ENCODE results near the gene BCL10. TPM values are rescaled to one million over a fixed set of nuclear protein-coding genes. Genes with fewer than 3 reads are reported as not detected.

Gene BCL10
- total RNA-seq, 2 donors from 2014 or later = 17.3 to 18.4 TPM

- Histone ChIP-seq H3K27ac (peak overlapping the region; percentile 97 to 98), H3K36me3 (no peaks in the 10 kb centered on the region), H3K4me3 (no peak overlapping the region), H3K9me3 (no peaks in the 10 kb centered on the region), H3K4me1 (replicated peaks) (no peaks in the 10 kb centered on the region), H3K27me3 (replicated peaks; ENCODE audit: insufficient read depth) (no peaks in the 10 kb centered on the region)
- TF ChIP-seq POLR2A (IDR thresholded peaks at IDR 0.05) = no peak
- TF ChIP-seq POLR2AphosphoS5 (IDR thresholded peaks at IDR 0.05) = peak; percentile 94
- TF ChIP-seq, protein P1, sequence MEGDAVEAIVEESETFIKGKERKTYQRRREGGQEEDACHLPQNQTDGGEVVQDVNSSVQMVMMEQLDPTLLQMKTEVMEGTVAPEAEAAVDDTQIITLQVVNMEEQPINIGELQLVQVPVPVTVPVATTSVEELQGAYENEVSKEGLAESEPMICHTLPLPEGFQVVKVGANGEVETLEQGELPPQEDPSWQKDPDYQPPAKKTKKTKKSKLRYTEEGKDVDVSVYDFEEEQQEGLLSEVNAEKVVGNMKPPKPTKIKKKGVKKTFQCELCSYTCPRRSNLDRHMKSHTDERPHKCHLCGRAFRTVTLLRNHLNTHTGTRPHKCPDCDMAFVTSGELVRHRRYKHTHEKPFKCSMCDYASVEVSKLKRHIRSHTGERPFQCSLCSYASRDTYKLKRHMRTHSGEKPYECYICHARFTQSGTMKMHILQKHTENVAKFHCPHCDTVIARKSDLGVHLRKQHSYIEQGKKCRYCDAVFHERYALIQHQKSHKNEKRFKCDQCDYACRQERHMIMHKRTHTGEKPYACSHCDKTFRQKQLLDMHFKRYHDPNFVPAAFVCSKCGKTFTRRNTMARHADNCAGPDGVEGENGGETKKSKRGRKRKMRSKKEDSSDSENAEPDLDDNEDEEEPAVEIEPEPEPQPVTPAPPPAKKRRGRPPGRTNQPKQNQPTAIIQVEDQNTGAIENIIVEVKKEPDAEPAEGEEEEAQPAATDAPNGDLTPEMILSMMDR (IDR thresholded peaks at IDR 0.05) = no peak
- 2% methylated on average over 2 of the region's 2 CpGs for WGBS
- peak; percentile 65 for DNase-seq (ENCODE audit: low spot score)
- intact Hi-C loops (cut with DNase I) = no loop called here
Measured at GRCh38 chr1:85278853-85279314, 2.5 kb upstream of the BCL10 start.

DNA sequence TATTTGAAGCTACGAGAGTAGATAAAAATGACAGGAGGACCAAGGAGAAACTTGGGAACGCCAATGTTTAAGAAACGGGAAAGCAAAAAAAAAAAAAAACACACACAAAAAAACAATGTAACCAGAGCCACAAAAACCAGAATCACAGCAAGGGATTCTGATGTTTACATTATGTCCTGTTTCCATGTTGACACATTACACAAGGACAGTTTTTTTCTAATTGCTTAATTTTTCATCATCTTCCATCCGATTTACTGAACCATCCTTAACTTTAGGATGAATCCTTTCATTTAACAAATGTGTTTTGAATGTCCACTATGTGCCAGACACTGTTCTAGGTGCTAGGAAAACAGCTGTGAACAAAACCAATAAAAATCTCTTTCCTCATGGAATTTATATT lies 1.4 kb upstream of the BCL10 start:
- peak; percentile 17 for TF ChIP-seq POLR2AphosphoS5 (IDR thresholded peaks at IDR 0.05)
- TF ChIP-seq, protein P1 (IDR thresholded peaks at IDR 0.05) = no peak
- Histone ChIP-seq H3K4me3 (no peak overlapping the region), H3K27ac (peak overlapping the region; percentile 97 to 98), H3K36me3 (no peaks in the 10 kb centered on the region), H3K9me3 (no peaks in the 10 kb centered on the region), H3K27me3 (replicated peaks; ENCODE audit: insufficient read depth) (no peaks in the 10 kb centered on the region), H3K4me1 (replicated peaks) (no peaks in the 10 kb centered on the region)
- 55% methylated on average over 4 of the region's 4 CpGs for WGBS
- intact Hi-C loops (cut with DNase I) = no loop called here
- no peak for DNase-seq (ENCODE audit: low spot score)

GRCh38 chr1:85276978-85277639 lies 677 bp upstream of the BCL10 start:
- H3K4me1 ChIP-seq (replicated peaks) = no peaks in the 10 kb centered on the region

GRCh38 chr1:85275701-85276214 lies 674 bp downstream of the BCL10 start:
- TF ChIP-seq POLR2AphosphoS5 (IDR thresholded peaks at IDR 0.05) = no peak
- TF ChIP-seq, protein P1 (IDR thresholded peaks at IDR 0.05) = no peak
- no peak for TF ChIP-seq POLR2A (IDR thresholded peaks at IDR 0.05)
- no peaks in the 10 kb centered on the region for H3K4me1 ChIP-seq (replicated peaks)

More at GRCh38 chr1:85276978-85277639, 677 bp upstream of the BCL10 start:
- Histone ChIP-seq H3K4me3 (peak overlapping the region; percentile 86 to 91), H3K27ac (peak overlapping the region; percentile 97 to 98), H3K27me3 (replicated peaks; ENCODE audit: insufficient read depth) (no peaks in the 10 kb centered on the region), H3K9me3 (no peaks in the 10 kb centered on the region), H3K36me3 (no peaks in the 10 kb centered on the region)
- intact Hi-C loops (cut with DNase I) = no loop called here
- TF ChIP-seq POLR2A (IDR thresholded peaks at IDR 0.05) (no peak), POLR2AphosphoS5 (IDR thresholded peaks at IDR 0.05) (no peak)
- TF ChIP-seq, protein P1 (IDR thresholded peaks at IDR 0.05) = no peak
- 62% methylated on average over 11 of the region's 11 CpGs for WGBS
- DNase-seq (ENCODE audit: low spot score) = no peak

More at GRCh38 chr1:85275701-85276214, 674 bp downstream of the BCL10 start:
- peak overlapping the region; percentile 86 to 91 for H3K4me3 ChIP-seq
- intact Hi-C loops (cut with DNase I) = no loop called here
- no peak for DNase-seq (ENCODE audit: low spot score)
- no peaks in the 10 kb centered on the region for H3K36me3 ChIP-seq
- 1% methylated on average over 13 of the region's 13 CpGs for whole genome bisulfite sequencing
- no peaks in the 10 kb centered on the region for H3K9me3 ChIP-seq
- no peaks in the 10 kb centered on the region for H3K27me3 ChIP-seq (replicated peaks; ENCODE audit: insufficient read depth)
- H3K27ac ChIP-seq = peak overlapping the region; percentile 97 to 98

All from prostate gland (tissue), 2 donors.